GM19238 (cell line): Measurements from ENCODE around the gene SPR.
A peak's percentile ranks its signal among the peaks of the same experiment; 100 is the strongest.

Experiments used
- DNase-seq: peaks from one replicate; pipeline ENCODE4 v3.0.0; 2011; ENCODE audit warnings: low spot score; ENCODE audit not compliant: insufficient read length

SPR gene

DNA sequence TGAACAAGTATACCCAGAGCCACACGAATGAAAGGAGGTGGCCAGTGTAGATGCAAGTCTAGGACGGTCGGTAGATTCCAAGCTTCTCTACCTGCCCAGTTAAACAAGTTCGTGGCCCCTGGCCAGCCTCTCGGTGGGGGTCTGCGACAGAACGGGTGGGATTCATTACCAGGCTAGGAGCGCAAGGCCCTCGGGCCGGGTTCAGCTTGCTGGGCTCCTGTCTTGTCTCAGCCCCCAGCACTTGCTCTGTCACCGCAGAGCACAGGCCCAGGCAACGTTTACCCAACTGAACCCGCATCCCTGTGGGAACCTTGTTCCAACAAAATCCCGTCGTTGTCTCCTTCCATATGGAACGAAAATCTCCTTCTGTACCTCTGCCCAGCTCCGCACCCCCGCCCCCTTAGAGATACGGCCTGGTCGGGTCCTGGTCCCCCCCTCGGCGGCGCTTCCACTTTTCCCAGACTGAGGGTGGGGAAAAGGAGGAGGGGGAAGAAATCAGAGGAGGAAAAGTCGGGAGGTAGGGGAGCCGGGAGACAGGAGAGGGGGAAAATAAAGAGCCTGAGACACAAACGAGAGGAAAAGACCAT is 28.2 kb downstream of the SPR start:
- no peak for DNase-seq

- peak; percentile 73 for DNase-seq
These were observed 28.9 kb downstream of the SPR start for GRCh38 chr2:72915907-72916742.

DNA sequence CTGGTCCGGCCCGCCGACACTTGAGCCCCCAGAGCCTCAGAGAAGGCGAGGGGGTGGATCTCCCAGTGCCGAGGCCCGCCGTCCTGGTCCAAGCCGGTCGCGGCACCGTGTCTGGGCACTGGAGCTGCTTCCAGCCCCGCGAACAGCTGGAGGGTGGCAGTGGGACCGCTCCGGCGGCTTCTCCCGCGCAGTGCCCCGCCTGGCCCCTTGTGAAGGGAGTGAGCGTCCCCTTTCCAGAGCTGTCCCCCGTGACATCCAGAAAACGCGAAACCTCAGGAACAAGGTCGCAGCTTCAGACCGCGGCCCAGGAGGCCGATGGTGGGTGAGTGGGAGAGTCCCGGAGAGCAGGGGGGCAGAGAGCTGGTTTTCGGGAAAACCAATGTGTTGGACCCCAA is 29.5 kb downstream of the SPR start:
- no peak for DNase-seq

DNA sequence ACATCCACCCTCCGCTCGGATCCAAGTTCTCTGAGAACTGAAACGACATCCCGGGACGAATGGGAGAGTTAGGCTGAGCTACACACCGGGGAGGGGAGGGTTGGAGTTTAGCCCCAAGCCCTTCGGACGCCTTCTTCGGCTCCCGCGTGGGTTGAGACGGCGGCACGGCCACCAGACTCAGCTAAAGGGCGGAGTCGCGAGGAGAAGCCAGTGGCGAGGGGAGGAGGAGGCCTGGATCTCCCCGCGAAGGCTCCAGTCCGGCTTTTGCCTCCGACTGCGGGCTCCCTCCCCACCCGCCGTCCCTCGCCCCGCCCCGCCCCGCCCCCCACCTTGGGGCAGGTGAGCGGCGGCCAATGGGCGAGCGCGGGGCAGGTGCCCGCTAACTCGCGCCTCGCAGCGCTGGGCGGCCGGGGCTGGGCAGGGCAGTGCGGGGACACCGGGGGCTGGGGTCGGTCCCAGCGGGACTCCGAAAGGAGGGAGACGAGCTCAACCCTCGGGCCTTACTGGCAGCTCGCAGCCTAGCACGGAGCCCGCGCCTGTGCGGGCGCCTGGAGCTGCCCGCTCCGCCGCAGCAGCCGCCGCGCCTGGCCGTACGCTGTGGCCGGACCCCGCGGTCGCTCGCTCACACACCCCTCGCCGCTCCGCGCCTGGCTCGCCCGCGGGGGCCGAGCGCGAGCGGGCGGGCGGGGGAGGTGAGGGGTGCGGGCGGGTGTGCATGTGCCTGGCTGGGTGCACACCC is 30.1 kb downstream of the SPR start, which contains the start of gene EMX1:
TSS of gene EMX1 (plus strand) at position 382 of the 739 bp plus-strand sequence. CDS start at position 716, 334 bp downstream.
- DNase-seq = peak; percentile 88

- DNase-seq = no peak
These were observed 30.8 kb downstream of the SPR start for GRCh38 chr2:72917877-72918553.

- no peak for DNase-seq
These were observed 32.5 kb downstream of the SPR start for GRCh38 chr2:72919414-72920317.

DNA sequence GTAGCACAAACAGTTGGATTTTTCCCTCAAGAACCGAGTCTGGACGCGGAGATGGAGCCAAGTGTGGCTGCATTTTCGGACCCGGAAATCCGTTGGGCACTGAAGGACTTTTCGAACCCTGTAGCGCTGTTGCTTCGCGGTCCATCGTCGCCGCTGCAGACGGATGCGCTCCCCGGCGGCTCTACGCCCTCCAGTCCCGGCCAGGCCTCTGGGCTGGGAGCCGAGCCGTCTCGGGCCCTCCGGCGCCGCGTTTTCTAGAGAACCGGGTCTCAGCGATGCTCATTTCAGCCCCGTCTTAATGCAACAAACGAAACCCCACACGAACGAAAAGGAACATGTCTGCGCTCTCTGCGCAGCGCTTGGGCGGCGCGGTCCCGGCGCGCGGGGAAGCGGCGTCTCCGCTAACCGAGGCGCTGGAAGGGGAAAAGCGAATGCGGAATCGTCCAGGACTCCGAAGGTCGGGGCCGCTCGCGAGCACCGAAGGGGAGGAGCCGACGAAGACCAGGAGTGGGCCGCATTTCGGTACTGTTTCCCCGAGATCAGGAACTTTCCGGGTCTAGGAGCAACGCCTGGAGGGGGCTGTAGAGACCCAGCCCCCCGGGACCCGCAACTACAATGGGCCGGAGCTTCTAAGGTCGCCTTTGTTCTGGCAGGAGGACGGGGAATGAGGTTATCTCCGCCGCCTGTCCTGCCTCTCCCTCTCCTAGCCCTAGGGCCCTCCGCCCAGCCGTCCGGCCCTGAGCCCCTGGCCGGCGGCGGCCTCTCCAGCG is 33.3 kb downstream of the SPR start:
- no peak for DNase-seq

DNA sequence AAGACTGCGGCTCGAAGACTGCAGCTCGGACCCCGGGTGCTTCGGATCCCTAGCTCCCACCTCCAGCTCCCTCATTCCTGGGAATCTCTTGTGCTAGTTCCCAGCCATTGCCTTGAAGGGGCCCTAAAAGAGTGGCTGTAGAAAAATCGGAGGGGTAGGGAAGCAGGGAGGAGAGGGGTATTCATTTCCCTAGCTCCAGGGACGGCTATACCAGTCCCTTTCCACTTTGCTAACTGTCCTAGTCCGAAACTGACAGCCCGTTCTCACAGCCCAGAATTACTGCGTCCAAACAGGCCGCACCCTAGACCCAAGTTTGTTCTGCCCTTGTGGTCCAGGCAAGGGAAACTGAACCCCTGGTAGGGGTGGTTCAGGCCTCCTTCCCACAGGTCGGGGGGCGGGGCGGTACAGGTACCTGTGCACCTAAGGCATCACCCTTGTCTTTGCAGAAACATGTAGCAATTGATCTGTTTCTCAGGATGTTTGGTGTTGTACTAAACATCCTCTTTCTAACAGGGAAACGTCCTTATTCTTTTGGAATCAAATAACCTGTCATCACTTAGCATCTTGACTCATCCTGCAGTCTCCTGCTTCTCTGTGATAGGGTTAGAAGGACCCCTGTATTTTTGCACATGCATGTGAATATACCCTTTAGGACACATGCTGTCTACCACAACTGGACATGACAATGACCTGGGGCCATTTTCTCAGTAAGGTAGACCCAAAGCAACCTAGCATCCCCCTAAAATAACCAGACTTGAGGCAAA is 34.1 kb downstream of the SPR start:
- no peak for DNase-seq

DNA sequence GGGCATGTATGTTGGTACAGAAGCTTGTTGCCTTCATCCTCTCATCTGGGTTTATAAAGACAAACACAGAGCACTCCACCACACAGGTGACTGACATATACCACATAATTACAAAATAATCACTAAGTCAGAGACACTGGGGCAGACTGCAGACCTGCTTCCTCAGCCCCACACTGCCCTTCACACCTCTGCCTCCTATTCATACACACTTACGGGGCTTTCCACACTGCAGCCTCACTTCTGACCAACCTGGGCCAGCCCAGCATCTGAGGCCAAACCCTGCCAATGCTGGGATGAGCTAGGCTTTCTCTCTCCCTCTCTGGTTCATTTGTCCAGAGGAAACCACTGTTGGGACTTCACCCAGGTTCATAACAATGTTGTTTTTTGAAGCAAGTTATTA is 34.6 kb downstream of the SPR start:
- no peak for DNase-seq

DNA sequence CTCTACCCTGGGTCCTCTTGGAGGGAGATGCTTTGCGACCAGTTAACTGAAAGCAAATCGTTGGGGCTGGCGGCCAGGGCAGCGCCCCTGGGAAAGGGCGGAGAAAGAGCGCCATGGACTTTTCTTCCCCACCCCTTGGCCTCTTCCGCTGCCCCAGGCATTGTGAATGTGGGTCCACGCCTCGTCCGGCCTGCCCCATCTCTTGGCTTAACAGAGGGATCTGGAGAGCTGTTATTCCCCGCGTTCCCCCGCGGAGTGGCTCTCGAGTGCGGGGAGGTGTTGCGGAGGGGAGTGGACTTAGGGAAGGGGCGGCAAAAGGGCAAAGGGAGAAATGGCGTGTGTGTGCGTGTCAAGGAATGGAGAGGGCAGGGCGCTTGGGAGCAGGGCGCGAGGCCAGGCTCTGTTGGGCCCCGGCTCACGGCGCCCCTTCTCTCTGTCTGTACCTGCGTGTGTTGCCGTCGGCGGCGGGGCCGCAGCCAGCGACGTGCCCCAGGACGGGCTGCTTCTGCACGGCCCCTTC is 36.7 kb downstream of the SPR start:
- DNase-seq = no peak

DNA sequence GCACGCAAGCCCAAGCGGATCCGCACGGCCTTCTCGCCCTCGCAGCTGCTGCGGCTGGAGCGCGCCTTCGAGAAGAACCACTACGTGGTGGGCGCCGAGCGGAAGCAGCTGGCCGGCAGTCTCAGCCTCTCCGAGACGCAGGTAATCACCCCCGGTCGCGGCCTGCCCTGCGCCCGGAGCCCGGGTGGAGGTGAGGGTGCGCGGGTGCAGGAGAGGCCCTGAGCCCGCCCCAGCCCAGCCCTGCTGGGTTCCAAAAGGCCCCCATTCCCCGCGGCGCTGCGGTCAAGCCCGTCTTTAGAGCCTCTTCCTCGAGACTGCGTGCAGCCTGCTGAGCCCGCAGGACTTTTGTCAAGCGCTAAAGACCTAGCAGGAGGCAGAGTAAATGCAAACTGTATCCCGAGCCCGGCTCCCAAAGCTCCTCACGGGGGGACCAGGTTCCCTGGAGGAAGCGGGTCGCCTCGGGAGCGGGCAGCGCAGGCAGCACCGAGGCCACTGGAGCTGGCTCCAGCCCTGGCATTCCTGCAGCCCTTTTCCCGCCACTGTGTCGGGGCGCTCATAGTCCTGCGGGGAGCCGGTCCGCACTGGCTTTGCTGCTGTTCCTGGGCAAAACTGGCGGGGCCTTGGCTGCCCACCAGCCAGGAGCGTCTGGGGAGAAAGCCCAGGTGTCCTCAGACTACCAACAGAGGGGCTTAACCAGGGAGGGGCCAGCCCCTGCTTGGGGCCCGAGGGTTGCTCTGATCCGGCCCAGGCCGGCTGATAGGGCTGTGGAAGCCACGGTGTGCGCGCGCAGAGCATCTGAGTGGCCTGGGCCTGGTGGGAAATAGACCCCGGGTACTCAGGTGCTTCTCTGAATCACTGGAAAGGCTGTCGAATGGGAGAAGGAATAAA is 37.4 kb downstream of the SPR start:
- peak; percentile 44 for DNase-seq

DNA sequence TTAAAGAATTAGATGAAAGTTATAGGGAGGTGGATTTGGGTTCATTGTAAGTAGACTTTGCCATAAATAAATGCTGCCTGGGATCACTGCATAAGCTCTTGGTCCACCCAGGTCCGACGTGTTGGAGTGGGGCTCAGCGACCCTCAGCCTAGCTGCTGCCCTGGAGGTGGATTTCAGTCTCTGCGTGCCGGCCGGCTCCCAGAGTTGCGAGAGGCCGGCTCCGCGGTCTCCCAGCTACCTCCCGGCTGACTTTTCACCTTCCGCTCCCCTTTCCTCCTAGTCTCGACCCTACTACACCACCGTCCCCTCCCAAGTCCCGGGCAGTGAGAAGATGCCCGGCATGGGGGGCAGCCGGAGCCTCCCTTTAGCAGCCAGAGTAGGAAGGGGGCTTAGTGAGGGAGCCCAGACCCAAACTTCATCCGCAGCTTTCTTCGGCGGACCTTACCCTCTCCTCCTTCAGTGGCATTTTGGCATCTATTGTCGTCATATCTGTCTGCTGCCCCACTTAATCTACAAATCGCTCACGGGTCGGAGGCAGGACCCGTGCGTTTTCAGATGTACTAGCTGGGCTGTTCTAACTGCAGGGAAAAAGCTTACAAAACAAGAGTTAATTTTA is 38.2 kb downstream of the SPR start:
- no peak for DNase-seq

DNA sequence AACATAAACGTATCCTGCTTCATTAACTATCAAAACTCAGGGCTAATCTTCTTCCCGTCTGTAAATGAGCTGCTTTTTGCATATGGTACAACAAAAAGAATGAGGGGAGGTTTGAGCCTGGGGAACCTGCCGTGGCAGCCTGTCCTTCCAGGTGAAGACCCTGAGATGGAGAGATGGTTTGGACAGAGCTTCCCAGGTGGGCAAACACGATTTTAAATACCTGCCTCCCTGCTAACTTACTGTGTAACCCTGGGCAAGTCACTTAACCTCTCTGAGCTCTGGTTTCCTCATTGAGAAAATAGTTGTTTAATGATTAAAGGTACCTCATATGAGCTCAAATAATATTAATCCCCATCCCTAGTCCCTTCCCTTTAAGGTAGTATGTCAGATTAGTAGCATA is 39.2 kb downstream of the SPR start:
- DNase-seq = no peak

GRCh38 chr2:72926811-72927465 is 39.7 kb downstream of the SPR start:
- no peak for DNase-seq

DNA sequence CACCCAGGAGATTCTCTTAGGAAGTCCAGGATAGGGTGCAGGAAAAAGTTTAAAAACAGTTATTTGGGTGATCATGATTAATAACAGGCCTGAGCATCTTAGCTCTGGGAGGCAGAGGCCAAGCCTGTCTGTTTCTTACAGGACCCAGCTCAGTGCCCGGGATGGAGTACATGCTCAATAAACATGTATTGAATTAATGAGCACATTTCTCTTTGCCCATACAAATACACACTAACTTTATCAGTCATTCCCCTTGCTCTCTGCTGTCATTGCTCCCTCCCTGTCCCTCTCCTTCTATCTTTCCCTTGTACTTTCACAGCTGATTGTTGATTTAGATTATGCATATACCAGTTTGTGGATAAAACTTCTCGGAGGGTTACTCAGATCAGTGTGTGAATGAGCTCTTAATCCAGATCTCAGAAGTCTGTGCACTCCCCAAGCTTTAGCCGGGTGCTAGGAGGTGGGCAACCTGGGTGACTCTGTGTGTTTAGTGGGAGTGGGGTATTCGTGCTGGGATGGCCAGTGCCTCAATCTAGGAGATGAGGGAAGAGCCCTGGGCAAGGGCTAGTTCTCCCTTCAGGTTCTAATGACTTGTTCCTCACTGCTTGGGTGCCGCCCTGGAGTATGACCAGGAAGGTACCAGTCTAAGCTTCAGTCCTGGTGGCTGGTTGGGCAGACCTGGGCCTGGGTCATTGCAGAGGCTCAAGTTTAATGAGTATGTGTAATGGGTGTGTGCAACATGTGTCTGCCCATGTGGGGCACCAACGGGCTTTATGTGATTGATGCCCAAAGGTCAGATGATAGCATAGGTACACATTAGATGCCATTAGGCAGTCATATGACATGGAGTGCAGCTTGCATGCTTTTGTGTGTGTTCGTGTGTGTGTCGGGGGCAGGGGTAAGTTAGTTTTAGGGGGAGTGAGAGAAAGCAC is 40.7 kb downstream of the SPR start:
- no peak for DNase-seq

DNA sequence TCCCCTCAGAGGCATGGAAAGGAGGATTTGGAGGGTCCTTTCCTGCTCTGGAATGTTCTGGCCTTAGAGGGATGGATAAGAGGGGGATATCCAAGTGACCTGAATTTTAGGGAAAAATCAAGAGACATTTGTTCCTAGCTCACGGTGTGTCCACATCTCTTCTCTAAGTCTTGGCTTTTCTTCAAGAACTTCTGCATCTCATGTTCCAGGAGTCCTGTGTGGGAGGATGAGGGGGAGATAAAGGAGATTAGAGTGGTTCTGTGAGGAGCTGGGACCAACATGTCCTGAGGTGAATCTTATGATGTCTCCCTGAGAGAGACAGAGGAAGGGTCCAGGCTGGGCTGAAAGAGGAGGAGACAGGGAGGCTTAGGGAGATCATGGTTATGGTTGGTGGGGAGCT is 41.8 kb downstream of the SPR start:
- no peak for DNase-seq
